GM13977 (cell line): ENCODE measurements around the gene KPTN.

Source experiments
- DNase-seq: peaks from one replicate; pipeline ENCODE4 v3.0.0; 2012; ENCODE audit warnings: low spot score
- in situ Hi-C: fragments of 300-500 bp; cut with MboI; formaldehyde crosslinking; loops from one replicate; pipeline ENCODE4 v1.12.0; 2022; ENCODE audit warnings: low sequenced_read_pairs, low pct_unique_long_range_greater_than_20kb, mixed read lengths, inconsistent platforms; ENCODE audit not compliant: unreplicated experiment
- TF ChIP-seq, protein P1 (sequence below): IDR thresholded peaks from 2 replicates; pipeline ENCODE4 v1.5.1; 2012; ENCODE audit warnings: mild to moderate bottlenecking, control low read depth; ENCODE audit not compliant: insufficient read depth; ENCODE audit errors: extremely low read depth, missing control alignments

Gene KPTN

DNA sequence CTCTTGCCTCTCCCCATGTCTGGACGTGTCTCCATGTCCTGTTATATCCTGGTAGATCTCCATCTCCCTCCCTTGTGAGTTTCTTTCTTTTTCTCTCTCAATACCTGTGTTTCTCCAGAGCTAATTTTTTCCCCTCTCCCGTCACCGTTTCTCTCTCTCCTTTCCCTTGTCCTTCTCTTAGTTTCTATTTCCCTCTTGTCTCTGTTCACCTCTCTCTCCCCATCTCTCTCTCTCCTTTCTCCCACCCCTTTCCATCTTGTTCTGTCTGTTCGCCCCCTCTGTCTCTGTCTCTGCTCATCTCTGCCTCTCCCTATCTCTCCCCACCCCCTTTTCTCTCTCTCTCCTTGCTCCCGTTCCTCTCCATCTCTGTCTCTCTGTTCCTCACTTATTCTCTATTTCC, 25.3 kb downstream of the KPTN start:
- TF ChIP-seq, protein P1, sequence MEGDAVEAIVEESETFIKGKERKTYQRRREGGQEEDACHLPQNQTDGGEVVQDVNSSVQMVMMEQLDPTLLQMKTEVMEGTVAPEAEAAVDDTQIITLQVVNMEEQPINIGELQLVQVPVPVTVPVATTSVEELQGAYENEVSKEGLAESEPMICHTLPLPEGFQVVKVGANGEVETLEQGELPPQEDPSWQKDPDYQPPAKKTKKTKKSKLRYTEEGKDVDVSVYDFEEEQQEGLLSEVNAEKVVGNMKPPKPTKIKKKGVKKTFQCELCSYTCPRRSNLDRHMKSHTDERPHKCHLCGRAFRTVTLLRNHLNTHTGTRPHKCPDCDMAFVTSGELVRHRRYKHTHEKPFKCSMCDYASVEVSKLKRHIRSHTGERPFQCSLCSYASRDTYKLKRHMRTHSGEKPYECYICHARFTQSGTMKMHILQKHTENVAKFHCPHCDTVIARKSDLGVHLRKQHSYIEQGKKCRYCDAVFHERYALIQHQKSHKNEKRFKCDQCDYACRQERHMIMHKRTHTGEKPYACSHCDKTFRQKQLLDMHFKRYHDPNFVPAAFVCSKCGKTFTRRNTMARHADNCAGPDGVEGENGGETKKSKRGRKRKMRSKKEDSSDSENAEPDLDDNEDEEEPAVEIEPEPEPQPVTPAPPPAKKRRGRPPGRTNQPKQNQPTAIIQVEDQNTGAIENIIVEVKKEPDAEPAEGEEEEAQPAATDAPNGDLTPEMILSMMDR: no peak
- in situ Hi-C loops: no loop called here
- DNase-seq: no peak

- in situ Hi-C loops: no loop called here
- TF ChIP-seq, protein P1: no peak
- DNase-seq: no peak
Observed at GRCh38 chr19:47456721-47457474, 27.1 kb downstream of the KPTN start.

- in situ Hi-C loops: no loop called here
- TF ChIP-seq, protein P1: no peak
- DNase-seq: no peak
Observed at GRCh38 chr19:47450478-47450877, 33.5 kb downstream of the KPTN start.

- TF ChIP-seq, protein P1: no peak
- in situ Hi-C loops: no loop called here
- no peak for DNase-seq
Observed at GRCh38 chr19:47448360-47448727, 35.7 kb downstream of the KPTN start.

- in situ Hi-C loops: no loop called here
- no peak for DNase-seq
Observed at GRCh38 chr19:47447470-47448359, 36.3 kb downstream of the KPTN start.

More at GRCh38 chr19:47447470-47448359, 36.3 kb downstream of the KPTN start:
- TF ChIP-seq, protein P1: no peak
